Vagina (tissue), 2 donors: ENCODE results near the gene MARVELD3.

Experiments used
- CTCF ChIP-seq, 3 experiments: fragments of 450-650 bp in 2 of 3; fragments of 200-600 bp in 1 of 3; sonication (generic) in 1 of 3; IDR thresholded peaks; one replicate each; pipeline ENCODE4 v1.5.1; 2017 to 2019; ENCODE audit warnings: antibody characterized with exemption in 3 of 3, mild to moderate bottlenecking in 2 of 3, moderate library complexity in 2 of 3
- POLR2A ChIP-seq, 2 donors: fragments of 450-650 bp; IDR thresholded peaks; one replicate each; pipeline ENCODE4 v1.6.1; 2017; ENCODE audit warnings: antibody characterized with exemption in 2 of 2, mild to moderate bottlenecking in 2 of 2, moderate library complexity in 2 of 2
- POLR2AphosphoS5 ChIP-seq, 2 donors: sonication (generic); formaldehyde crosslinking; IDR thresholded peaks; one replicate each; pipeline ENCODE4 v1.9.0; 2017; ENCODE audit warnings: antibody characterized with exemption in 2 of 2, mild to moderate bottlenecking in 2 of 2, low read depth in 1 of 2; ENCODE audit not compliant: insufficient read depth in 1 of 2

- TF ChIP-seq CTCF (IDR thresholded peaks at IDR 0.05): no peak
- TF ChIP-seq POLR2AphosphoS5 (IDR thresholded peaks at IDR 0.05; ENCODE audit: insufficient read depth in 1 of 2, low read depth in 1 of 2): no peak
- no peak for TF ChIP-seq POLR2A (IDR thresholded peaks at IDR 0.05)
These were observed 31.9 kb upstream of the MARVELD3 start for GRCh38 chr16:71594000-71594646.
